Ishikawa (cell line): ENCODE results near the gene OBP2B.

Experiments used
- CEBPB ChIP-seq: IDR thresholded peaks from 2 replicates; pipeline ENCODE4 v1.6.1; 2012
- CREB1 ChIP-seq: IDR thresholded peaks from 2 replicates; pipeline ENCODE4 v1.6.1; 2012; ENCODE audit warnings: low read depth
- EGR1 ChIP-seq: IDR thresholded peaks from 2 replicates; pipeline ENCODE4 v1.6.1; 2012
- EP300 ChIP-seq: IDR thresholded peaks from 2 replicates; pipeline ENCODE4 v1.6.1; 2012; ENCODE audit warnings: borderline replicate concordance
- FOXM1 ChIP-seq: IDR thresholded peaks from 2 replicates; pipeline ENCODE4 v1.6.1; 2012; ENCODE audit warnings: low read depth, borderline replicate concordance
- MAX ChIP-seq: IDR thresholded peaks from 2 replicates; pipeline ENCODE4 v1.6.1; 2012
- NFIC ChIP-seq: IDR thresholded peaks from 2 replicates; pipeline ENCODE4 v1.6.1; 2012
- RAD21 ChIP-seq: IDR thresholded peaks from 2 replicates; pipeline ENCODE4 v1.6.1; 2012; ENCODE audit warnings: low read depth
- REST ChIP-seq: IDR thresholded peaks from 2 replicates; pipeline ENCODE4 v1.6.1; 2012; ENCODE audit warnings: low read depth, mild to moderate bottlenecking
- TAF1 ChIP-seq: IDR thresholded peaks from 2 replicates; pipeline ENCODE4 v1.6.1; 2012; ENCODE audit warnings: low read depth, mild to moderate bottlenecking
- TCF12 ChIP-seq: IDR thresholded peaks from 2 replicates; pipeline ENCODE4 v1.6.1; 2012; ENCODE audit warnings: low read depth
- TEAD4 ChIP-seq: IDR thresholded peaks from 2 replicates; pipeline ENCODE4 v1.6.1; 2012
- USF1 ChIP-seq: IDR thresholded peaks from 2 replicates; pipeline ENCODE4 v1.6.1; 2012
- YY1 ChIP-seq: IDR thresholded peaks from 2 replicates; pipeline ENCODE4 v1.6.1; 2012; ENCODE audit warnings: low read depth
- ZBTB7A ChIP-seq: IDR thresholded peaks from 2 replicates; pipeline ENCODE4 v1.6.1; 2012; ENCODE audit warnings: low read depth

Gene OBP2B

GRCh38 chr9:133204335-133204992, 4.6 kb downstream of the OBP2B start:
- TF ChIP-seq TEAD4 = no peak
- TF ChIP-seq NFIC = no peak
- TF ChIP-seq YY1 = no peak
- no peak for TF ChIP-seq MAX
- no peak for TF ChIP-seq FOXM1
- no peak for TF ChIP-seq EGR1
- no peak for TF ChIP-seq REST
- TF ChIP-seq RAD21 = no peak
- TF ChIP-seq USF1 = no peak
- TF ChIP-seq TAF1 = no peak
- TF ChIP-seq ZBTB7A = no peak
- TF ChIP-seq EP300 = no peak
- TF ChIP-seq CEBPB = no peak
- TF ChIP-seq TCF12 = no peak
- TF ChIP-seq CREB1 = no peak

- no peak for TF ChIP-seq TCF12
- TF ChIP-seq REST = no peak
- TF ChIP-seq USF1 = no peak
- no peak for TF ChIP-seq TEAD4
- TF ChIP-seq EGR1 = no peak
- no peak for TF ChIP-seq CREB1
- no peak for TF ChIP-seq NFIC
- no peak for TF ChIP-seq FOXM1
- no peak for TF ChIP-seq YY1
- TF ChIP-seq RAD21 = no peak
- TF ChIP-seq ZBTB7A = no peak
- no peak for TF ChIP-seq EP300
- TF ChIP-seq MAX = no peak
Measured at GRCh38 chr9:133203506-133204075, 5.5 kb downstream of the OBP2B start.

GRCh38 chr9:133202688-133203453, 6.2 kb downstream of the OBP2B start:
- TF ChIP-seq RAD21 (no peak), REST (no peak), YY1 (no peak), NFIC (no peak), EP300 (no peak), FOXM1 (no peak)

DNA sequence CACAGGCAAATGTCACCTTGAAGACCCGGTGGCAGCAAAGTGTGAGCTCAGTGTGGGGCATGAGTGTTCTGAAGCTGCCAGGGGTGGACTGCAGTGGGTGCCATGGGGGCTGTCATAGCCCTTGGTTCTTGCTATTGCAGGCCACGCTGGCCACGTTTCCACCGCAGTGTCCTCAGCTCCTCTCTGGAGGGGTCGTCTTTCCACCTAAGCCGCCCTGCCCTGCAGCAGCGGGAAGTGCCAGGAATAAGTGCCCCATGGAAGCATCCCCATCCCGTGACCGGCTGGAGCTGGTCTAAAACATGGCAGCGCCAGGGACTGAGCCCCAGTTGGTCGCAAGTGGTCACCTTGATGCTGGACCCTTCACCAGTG, 6.9 kb downstream of the OBP2B start:
- TF ChIP-seq EP300 = no peak
- no peak for TF ChIP-seq RAD21
- TF ChIP-seq TEAD4 = no peak
- TF ChIP-seq ZBTB7A = no peak
- no peak for TF ChIP-seq FOXM1
- no peak for TF ChIP-seq EGR1
- TF ChIP-seq CEBPB = no peak
- TF ChIP-seq REST = no peak
- TF ChIP-seq NFIC = no peak
- TF ChIP-seq YY1 = no peak
- TF ChIP-seq MAX = no peak
- TF ChIP-seq TCF12 = no peak
